Nephron (organoid): ENCODE measurements around the gene FLG2.
"Not testable (repeated sequence)": the region's sequence is repeated elsewhere in the genome, so short reads cannot be mapped to it uniquely, and the experiment has no call there.

Experiments
- H3K27ac Mint-ChIP-seq, 3 experiments: 2 replicates each; pipeline ENCODE4 v1.8.0; 2020; ENCODE audit warnings: mixed read lengths in 3 of 3, mild to moderate bottlenecking in 2 of 3, moderate library complexity in 1 of 3
- H3K27me3 Mint-ChIP-seq: 2 replicates; pipeline ENCODE4 v1.8.0; 2021; ENCODE audit warnings: low read depth, mild to moderate bottlenecking, moderate library complexity, mixed read lengths
- H3K36me3 Mint-ChIP-seq: 2 replicates; pipeline ENCODE4 v1.8.0; 2020; ENCODE audit warnings: low read depth, mixed read lengths
- H3K4me1 Mint-ChIP-seq: 2 replicates; pipeline ENCODE4 v1.8.0; 2020; ENCODE audit warnings: mixed read lengths
- H3K4me3 Mint-ChIP-seq, 3 experiments: 2 replicates each; pipeline ENCODE4 v1.8.0; 2020; ENCODE audit warnings: mild to moderate bottlenecking in 3 of 3, mixed read lengths in 3 of 3, moderate library complexity in 2 of 3
- H3K9me3 Mint-ChIP-seq: 2 replicates; pipeline ENCODE4 v1.8.0; 2020; ENCODE audit warnings: mixed read lengths
- TF ChIP-seq, protein P1 (sequence below), 3 experiments: fragments of 200-600 bp; sonication (generic); IDR thresholded peaks; one replicate each; pipeline ENCODE4 v1.5.0; 2021; ENCODE audit warnings: antibody characterized with exemption in 3 of 3; ENCODE audit not compliant: unreplicated experiment in 3 of 3

Gene FLG2

DNA sequence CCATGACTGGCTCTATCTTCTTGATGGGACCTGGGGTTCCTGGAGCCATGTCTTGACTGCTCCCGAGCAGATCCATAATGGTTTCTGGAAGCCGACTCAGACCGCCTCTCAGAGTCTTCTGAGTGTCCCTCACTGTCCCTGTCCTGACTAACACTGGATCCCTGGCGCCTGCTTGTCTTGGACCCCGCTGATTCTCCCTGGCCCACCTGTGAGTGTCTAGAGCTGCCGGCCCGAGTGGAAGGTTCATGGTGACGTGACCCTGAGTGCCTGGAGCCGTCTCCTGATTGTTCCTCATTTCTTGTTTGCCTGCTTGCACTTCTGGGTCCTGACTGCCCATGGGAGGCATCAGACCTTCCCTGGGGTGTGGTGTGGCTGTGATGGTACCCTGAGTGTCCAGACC, 49.9 kb downstream of the FLG2 start:
- no peaks in the 10 kb centered on the region for H3K27me3 Mint-ChIP-seq
- TF ChIP-seq, protein P1, sequence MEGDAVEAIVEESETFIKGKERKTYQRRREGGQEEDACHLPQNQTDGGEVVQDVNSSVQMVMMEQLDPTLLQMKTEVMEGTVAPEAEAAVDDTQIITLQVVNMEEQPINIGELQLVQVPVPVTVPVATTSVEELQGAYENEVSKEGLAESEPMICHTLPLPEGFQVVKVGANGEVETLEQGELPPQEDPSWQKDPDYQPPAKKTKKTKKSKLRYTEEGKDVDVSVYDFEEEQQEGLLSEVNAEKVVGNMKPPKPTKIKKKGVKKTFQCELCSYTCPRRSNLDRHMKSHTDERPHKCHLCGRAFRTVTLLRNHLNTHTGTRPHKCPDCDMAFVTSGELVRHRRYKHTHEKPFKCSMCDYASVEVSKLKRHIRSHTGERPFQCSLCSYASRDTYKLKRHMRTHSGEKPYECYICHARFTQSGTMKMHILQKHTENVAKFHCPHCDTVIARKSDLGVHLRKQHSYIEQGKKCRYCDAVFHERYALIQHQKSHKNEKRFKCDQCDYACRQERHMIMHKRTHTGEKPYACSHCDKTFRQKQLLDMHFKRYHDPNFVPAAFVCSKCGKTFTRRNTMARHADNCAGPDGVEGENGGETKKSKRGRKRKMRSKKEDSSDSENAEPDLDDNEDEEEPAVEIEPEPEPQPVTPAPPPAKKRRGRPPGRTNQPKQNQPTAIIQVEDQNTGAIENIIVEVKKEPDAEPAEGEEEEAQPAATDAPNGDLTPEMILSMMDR (IDR thresholded peaks at IDR 0.05; ENCODE audit: unreplicated experiment in 3 of 3): no peak
- H3K4me3 Mint-ChIP-seq: no peak overlapping the region
- H3K4me1 Mint-ChIP-seq: no peaks in the 10 kb centered on the region
- peaks cover 43% of the 10 kb centered on the region for H3K36me3 Mint-ChIP-seq
- H3K27ac Mint-ChIP-seq: no peak overlapping the region
- H3K9me3 Mint-ChIP-seq: peaks cover 76% of the 10 kb centered on the region

DNA sequence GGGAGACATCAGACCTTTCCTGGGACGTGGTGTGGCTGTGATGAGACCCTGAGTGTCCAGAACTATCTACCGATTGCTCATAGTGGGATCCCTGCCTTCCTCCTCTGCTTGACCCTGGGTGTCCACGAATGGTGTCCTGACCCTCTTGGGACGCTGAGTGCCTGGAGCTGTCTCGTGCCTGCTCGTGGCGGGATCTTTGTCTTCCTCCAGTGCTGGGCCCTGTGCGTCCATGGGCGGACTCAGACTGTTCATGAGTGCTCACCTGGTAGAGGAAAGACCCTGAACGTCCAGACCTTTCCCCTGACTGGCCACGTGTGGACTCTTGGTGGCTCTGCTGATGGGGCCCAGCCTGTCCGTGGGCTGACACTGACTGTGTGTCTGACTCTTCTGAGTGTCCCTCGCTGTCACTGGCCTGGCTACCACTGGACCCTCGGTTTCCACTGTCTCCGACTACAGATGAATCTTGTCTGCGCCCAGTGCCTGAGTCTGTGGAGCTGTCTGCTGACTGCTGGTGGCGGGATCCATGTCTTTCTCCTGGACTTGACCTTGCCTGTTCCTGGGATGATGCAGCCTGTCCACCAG, 50.4 kb downstream of the FLG2 start:
- H3K4me1 Mint-ChIP-seq, H3K27ac Mint-ChIP-seq, H3K27me3 Mint-ChIP-seq, H3K4me3 Mint-ChIP-seq: not testable (repeated sequence)
- Mint-ChIP-seq H3K9me3 (peaks cover 79% of the 10 kb centered on the region), H3K36me3 (peaks cover 42% of the 10 kb centered on the region)

DNA sequence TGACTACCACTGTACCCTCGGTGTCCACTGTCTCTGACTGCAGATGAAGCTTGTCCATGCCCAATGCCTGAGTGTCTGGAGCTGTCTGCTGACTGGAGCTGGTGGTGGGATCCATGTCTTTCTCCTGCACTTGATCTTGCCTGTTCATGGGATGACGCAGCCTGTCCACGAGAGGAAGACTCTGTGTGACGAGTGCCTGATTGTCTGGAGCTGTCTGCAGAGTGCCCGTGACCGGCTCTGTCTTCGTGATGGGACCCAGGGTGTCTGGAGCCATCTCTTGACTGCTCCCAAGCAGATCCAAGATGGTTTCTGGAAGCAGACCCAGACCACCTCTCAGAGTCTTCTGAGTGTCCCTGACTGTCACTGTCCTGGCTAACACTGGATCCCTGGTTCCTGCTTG, 51.0 kb downstream of the FLG2 start:
- not testable (repeated sequence) for H3K27me3 Mint-ChIP-seq, H3K4me3 Mint-ChIP-seq, H3K27ac Mint-ChIP-seq, H3K4me1 Mint-ChIP-seq
- Mint-ChIP-seq H3K36me3 (peaks cover 36% of the 10 kb centered on the region), H3K9me3 (peaks cover 75% of the 10 kb centered on the region)

DNA sequence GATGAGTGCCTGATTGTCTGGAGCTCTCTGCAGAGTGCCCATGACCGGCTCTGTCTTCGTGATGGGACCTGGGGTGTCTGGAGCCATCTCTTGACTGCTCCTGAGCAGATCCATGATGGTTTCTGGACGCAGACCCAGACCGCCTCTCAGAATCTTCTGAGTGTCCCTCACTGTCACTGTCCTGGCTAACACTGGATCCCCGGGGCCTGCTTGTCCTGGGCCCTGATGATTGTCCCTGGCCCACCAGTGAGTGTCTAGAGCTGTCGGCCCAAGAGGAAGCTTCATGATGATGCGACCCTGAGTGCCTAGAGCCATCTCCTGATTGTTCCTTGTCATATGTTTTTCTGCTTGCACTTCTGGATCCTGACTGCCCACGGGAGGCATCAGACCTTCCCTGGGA, 51.8 kb downstream of the FLG2 start:
- H3K4me3 Mint-ChIP-seq, H3K4me1 Mint-ChIP-seq, H3K27ac Mint-ChIP-seq, H3K27me3 Mint-ChIP-seq: not testable (repeated sequence)
- Mint-ChIP-seq H3K36me3 (peaks cover 35% of the 10 kb centered on the region), H3K9me3 (peaks cover 70% of the 10 kb centered on the region)

DNA sequence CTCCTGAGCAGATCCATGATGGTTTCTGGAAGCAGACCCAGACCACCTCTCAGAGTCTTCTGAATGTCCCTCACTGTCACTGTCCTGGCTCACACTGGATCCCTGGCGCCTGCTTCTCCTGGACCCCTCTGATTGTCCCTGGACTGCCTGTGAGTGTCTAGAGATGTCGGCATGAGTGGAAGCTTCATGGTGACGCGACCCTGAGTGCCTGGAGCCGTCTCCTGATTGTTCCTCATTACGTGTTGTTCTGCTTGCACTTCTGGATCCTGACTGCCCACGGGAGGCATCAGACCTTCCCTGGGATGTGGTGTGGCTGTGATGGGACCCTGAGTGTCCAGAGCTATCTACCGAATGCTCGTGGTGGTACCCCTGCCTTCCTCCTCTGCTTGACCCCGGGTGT, 53.7 kb downstream of the FLG2 start:
- not testable (repeated sequence) for H3K27ac Mint-ChIP-seq
- H3K9me3 Mint-ChIP-seq: peaks cover 61% of the 10 kb centered on the region

DNA sequence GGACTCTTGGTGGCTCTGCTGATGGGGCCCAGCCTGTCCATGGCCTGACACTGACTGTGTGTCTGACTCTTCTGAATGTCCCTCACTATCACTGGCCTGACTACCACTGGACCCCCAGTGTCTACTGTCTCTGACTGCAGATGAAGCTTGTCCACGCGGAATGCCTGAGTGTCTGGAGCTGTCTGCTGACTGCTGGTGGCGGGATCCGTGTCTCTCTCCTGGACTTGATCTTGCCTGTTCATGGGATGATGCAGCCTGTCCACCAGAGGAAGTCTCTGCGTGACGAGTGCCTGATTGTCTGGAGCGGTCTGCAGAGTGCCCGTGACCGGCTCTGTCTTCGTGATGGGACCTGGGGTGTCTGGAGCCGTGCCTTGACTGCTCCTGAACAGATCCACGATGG, 55.0 kb downstream of the FLG2 start:
- H3K4me3 Mint-ChIP-seq, H3K27me3 Mint-ChIP-seq, H3K27ac Mint-ChIP-seq, H3K4me1 Mint-ChIP-seq: not testable (repeated sequence)
- H3K36me3 Mint-ChIP-seq: peaks cover 15% of the 10 kb centered on the region
- peaks cover 54% of the 10 kb centered on the region for H3K9me3 Mint-ChIP-seq

More for the DNA sequence above, 53.7 kb downstream of the FLG2 start:
- not testable (repeated sequence) for H3K4me3 Mint-ChIP-seq, H3K27me3 Mint-ChIP-seq, H3K4me1 Mint-ChIP-seq
- peaks cover 23% of the 10 kb centered on the region for H3K36me3 Mint-ChIP-seq

DNA sequence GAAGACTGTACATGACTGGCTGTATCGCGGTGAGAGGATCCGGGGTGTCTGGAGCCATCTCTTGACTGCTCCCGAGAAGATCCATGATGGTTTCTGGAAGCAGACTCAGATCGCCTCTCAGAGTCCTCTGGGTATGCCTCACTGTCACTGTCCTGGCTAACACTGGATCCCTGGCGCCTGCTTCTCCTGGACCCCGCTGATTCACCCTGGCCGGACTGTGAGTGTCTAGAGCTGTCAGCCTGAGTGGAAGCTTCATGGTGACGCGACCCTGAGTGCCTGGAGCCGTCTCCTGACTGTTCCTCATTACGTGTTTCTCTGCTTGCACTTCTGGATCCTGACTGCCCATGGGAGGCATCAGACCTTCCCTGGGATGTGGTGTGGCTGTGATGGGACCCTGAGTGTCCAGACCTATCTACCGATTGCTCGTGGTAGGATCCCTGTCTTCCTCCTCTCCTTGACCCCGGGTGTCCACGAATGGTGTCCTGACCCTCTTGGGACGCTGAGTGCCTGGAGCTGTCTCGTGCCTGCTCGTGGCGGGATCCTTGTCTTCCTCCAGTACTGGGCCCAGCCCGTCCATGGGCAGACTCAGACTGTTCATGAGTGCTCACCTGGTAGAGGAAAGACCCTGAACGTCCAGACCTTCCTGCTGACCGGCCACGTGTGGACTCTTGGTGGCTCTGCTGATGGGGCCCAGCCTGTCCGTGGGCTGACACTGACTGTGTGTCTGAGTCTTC, 56.5 kb downstream of the FLG2 start:
- not testable (repeated sequence) for H3K36me3 Mint-ChIP-seq, H3K27ac Mint-ChIP-seq, H3K27me3 Mint-ChIP-seq, H3K4me1 Mint-ChIP-seq, H3K4me3 Mint-ChIP-seq
- peaks cover 40% of the 10 kb centered on the region for H3K9me3 Mint-ChIP-seq
